Thyroid gland (tissue), 4 donors: Measurements from ENCODE around the gene TRIM14.

Experiments used
- CTCF ChIP-seq, 6 experiments: fragments of 200-600 bp in 3 of 6; fragments of 450-650 bp in 3 of 6; sonication (generic) in 3 of 6; IDR thresholded peaks; one replicate each; pipeline ENCODE4 v1.5.1; 2016 to 2019; ENCODE audit warnings: antibody characterized with exemption in 6 of 6, mild to moderate bottlenecking in 2 of 6, inconsistent platforms in 1 of 6, moderate library complexity in 1 of 6
- POLR2A ChIP-seq, 2 donors: fragments of 450-650 bp; IDR thresholded peaks; one replicate each; pipeline ENCODE4 v1.6.1; 2017; ENCODE audit warnings: antibody characterized with exemption in 2 of 2, mild to moderate bottlenecking in 2 of 2, moderate library complexity in 1 of 2

- TF ChIP-seq CTCF (IDR thresholded peaks at IDR 0.05) = no peak
- no peak for TF ChIP-seq POLR2A (IDR thresholded peaks at IDR 0.05)
Measured at GRCh38 chr9:98084396-98084795, 34.6 kb downstream of the TRIM14 start.
